Stimulated activated CD8-positive, alpha-beta memory T cell treated with anti-CD3 and anti-CD28 coated beads, Interleukin-4, amount 100 ng/mL, for 24 hours (primary cell): ENCODE measurements around the gene KIF3A.
A peak's percentile ranks its signal among the peaks of the same experiment; 100 is the strongest.

Source experiments
- DNase-seq: peaks from one replicate; pipeline ENCODE4 v3.0.0-alpha.2; 2020; ENCODE audit warnings: low read depth

Gene KIF3A

DNA sequence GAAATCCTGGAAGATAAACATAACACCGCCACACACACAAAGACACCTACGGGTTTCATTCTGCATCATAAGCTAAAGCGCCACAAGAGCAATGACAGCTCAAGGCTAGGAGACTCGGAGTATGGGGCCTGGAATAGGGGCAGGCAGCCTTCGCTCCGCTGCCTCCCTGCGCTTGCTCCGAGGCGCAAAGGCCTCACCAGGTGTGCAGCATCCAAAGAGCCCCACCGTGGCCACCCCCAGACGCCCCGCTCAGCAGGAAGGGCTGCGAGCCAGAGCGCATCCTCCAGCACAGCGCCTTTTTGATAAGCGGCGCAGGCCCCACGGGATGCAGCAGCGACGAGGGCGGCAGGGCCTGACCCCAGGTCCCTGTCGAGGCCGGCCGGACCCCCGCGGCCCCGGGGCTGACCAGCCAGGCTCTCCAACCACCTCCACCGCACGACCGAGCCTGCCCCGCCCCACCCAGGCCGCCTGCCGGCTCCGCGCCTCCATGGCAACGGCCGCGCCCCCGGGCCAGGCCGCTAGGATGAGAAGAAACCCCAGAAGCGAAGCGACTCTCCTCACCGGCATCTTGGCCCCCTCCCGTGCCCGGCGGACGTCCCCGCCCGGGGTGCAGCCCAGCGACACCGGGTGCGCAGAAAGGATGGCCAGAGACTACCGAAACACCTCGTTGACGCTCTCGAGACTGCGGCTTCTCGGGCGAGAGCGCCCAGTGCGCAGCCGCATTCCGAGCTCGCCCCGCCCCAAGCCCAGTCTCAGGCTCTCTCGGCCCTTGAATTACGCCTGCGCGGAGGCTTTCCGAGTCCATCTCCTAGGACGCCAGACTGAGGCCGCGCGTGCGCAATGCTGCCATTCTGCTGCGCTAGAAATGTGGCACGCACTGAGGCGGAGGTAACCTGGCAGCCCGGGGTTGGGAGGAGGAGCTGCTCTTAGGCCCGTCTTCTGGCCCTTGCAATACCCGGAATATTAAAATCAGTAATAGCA is at the start of gene KIF3A:
Gene KIF3A, minus strand, starts transcription at position 694 of the 981 bp plus-strand sequence. Its CDS starts 127 bp downstream, at position 567.
- peak; percentile 99 for DNase-seq

DNA sequence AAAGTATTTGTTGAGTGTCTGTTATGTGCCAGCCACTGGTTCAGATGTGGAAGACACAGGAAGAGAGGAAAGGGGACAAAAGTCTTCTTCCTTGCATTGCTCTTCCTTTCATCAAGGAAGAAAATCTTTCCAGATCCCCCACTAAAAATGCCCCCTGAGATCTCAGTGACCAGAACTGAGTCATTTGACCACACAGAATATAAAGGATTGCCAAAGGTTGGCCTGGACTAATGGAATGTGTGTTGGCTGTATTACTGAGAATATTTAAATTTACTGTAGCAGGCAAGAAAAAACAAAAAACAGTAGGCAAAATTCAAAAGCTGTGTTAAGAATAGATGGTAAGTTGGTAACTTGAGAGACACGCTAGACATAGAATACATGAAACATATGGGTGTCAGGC is 49.7 kb upstream of the KIF3A start:
- DNase-seq = no peak

DNA sequence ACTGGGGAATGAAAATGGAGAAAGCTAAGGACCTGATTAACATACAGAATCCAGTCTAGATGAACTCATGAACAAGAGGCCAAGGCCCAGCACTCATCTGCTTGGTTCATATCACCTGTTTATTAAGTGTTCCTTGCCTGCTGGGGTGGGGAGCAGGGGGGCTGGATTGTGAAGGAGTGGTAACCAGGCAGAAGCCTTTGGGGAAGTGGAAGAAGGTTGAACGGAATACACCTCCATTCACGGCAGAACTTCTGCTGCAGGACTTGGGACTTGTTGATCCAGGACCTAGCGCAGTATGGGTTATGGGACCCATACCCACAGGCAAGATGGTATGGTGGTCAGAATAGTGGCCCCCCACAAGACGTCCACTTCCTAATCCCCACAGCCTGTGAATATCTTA is 48.5 kb upstream of the KIF3A start:
- DNase-seq = no peak

DNA sequence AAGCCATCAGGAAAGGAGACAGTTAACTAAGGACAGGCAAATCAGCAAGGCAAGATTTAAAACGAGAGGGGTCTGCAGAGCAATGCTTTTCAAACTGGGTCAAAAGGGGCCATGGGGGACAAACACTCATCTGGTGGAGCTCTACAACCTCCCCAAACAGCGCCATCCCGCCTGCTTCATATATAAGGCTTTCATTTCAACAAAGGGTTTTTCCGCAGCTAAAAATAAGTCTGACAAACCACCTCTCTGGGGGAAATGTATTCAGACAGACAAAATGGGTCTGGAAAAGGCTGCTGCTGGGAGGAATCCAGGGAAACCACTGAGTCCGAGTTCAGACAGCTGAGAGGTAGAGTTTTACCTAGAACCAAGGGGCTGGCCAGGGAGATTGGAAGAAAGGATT is 48.0 kb upstream of the KIF3A start:
- no peak for DNase-seq

DNA sequence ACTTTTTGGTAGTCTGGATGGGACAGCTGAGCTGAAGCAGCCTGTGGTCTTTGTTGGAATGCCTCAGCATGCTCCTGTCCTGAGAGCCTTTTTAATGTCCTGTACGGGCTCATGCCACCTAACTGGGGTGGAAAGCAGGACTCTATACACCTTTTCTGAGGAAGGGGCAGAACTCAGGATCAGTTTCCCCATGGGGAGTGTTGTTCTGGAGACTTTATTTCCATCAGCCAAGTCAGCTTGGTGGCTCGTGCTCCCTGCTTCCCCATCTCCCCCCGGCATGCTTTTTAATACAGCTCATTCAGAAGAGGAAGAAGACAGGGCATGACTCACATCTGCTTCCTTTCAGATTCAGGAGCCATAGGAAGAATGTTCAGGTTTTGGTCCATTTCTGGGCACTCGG is 44.8 kb upstream of the KIF3A start:
- no peak for DNase-seq

DNA sequence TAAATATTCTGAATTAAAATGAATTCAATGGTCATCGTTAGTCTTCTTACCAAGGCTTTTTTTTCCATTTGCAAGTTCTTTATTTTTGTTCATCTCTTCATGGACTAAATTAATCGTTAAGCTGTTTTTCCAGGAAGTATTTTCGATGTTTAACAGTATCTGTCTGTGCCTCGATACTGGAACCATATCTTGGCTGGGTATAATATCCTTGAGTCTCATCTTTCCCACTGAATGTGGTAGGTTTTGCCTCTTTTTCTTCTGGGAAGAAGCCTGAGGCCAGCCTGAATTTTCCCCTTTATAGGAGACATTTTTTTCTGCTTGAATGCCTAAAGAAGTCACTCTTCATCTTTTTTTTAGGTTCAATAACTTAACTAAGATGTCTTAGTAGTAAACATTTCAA is 43.7 kb upstream of the KIF3A start:
- no peak for DNase-seq

DNA sequence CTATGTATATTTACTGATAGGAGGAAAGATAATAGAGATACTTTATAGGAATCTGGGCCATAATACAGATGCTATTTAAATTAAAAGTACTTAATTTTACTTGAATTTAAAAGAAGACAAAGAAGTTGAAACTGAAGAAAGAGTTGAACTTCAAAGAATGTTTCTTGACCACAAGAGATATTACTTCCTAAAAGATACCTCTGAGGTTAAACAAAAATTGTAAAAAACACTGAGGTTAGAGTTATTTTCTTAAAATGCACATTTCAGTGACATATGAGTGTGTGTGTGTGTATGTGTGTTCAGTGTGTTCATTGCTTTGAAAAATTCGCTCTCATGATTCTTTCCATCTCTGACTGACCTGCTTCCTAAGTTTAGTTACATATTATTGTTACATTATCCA is 43.2 kb upstream of the KIF3A start:
- no peak for DNase-seq

DNA sequence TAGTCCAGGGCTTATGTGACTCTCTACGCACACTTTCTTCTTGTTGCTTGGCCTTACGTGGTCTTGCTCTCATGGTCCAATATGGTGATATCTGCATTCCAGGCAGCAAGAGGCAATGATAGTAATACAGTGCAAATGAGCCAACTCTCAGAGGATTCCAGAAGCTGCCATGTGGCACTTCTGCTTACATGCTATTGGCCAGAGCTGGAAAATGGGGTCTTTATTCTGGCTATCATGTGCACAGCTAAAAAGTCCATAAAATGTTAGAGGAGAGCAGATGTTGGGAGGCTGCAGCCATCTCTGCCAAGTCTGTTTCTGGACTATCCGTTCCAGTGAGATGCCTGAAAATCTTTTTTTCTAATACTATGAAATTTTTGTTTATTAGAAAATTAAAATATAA is 42.6 kb upstream of the KIF3A start:
- DNase-seq = no peak

DNA sequence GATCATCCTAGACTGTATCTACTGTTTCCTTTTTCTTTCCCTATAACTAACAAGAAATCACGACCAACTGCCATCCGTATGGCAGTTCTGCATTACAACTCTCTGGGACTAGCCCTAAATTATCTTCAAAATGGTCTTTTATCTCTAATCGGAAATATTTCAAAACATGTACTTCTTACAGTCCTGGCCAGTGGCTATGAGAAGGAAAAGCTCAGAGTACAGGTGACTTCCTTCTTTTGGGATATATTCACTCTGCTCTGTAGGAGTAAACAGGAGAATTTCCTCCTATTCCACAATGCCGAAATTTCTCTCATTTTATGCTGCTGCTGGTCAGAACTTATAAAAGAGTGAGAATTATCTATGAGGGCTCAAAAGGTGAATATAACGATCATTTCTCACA is 41.5 kb upstream of the KIF3A start:
- DNase-seq = no peak

DNA sequence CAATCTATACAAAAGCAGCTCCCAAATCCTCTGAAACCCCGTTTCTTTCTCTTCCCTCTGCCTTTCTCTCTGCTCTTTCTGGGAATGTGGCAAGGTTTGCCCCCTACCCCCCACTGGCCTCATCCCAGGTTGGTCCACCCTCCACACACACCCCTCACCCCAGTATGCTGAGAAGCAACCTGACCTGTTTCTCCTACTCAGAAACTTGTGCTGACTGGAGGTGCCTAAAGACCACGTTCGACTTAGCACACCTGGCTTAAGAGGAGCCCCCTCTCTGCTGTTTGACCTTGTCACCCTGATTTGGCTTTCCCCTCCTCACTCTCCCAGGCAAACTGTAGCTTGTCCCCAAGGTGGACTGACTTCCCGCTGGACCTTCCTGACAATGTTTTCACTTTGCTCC is 40.8 kb upstream of the KIF3A start:
- no peak for DNase-seq

DNA sequence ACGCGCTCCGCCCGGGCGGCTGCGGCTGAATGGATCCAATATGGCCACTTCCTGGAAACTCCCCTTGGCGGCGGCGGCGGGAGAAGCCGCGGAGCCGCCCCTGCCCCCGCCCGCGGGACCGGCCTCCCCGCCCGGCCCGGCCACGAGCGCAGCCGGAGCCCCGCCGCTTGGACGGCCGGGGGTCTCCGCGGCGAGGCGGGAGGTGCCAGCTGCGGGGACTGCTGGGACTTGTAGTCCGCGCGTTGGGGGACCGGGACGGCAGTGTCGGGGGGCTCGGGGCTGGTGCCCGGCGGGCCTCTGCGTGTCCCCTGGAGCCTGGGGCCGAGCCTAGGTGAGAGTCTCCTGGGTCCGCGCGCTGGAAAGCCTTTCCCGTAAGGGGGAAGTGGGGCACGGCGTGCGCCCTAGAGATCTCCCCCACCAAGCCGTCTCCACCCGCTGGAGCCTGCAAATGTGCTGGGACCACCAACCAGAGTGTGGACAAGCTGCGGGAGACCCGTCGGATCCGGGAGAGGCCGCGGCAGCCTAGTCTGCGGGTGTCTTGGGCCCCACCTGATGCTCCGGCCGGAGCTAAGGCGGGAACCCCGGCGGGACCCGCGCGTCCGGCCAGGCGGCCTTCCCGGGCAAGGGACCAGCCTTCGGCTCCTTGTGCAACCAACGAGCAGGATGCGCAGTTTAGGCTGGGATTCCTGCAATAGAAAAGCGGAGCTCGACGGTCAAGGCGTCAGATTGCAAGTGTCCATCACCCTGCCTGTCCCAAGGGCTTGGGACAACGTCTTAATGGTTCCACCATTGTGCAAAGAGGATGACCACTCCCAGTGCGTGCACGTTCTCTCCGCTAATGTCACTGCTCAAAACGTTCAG is 40.1 kb upstream of the KIF3A start, which contains the start of gene SEPTIN8:
Gene SEPTIN8, minus strand, starts transcription at position 31 of the 861 bp plus-strand sequence. CDS start 102 bp downstream, outside the sequence.
- DNase-seq = peak; percentile 9

DNA sequence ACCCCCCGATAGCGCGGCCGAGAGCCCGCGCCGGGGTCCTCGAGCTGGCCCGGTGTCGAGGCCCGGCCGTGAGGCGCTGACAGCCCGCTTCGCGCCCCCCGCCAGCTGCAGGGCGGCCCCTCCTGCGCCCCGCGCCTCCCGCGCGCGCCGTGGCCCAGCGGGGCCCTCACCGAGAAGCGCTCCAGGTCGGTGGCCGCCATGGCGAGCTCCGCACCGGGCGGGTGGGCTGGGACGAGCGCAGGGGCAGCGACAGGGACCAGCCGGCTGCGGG is 39.5 kb upstream of the KIF3A start:
- no peak for DNase-seq

DNA sequence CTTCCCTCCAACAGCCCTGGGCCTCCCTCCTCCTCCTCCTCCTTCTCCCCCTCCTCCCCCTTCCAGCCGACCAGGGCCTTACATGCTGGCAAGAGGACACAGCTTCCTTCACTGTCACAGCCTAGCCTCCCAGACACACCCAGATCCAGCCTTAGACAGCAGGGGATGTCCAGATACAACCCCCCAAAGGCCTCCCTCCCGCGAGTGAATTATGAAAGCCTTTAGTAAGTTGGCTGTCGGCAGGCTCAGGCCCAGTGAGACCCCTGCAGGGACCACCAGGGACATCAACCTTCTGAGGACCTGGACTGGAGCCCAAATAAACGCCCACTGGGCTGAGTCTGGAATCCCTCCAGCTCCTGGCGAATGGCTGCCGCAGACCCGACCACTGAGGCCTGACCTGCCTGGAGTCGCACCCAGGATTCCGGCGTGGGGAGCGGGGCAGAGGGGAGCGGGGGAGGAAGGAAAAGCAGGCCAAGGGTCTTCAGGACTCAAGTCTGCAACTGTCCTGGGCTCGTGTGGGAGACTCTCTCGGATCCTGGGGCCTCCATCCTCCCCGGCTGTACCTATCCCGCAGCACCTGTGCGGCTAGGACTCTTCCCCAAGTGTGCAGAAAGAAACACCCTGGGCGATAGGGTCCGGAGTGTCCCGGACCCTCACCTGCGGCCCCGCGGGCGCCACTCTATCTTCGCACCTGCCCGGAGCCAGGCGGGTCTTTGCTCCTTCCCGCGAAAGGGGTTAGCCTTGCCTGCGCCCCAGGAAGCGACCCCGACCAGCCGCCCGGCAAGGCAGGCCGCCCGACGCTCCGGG is 39.0 kb upstream of the KIF3A start:
- no peak for DNase-seq

DNA sequence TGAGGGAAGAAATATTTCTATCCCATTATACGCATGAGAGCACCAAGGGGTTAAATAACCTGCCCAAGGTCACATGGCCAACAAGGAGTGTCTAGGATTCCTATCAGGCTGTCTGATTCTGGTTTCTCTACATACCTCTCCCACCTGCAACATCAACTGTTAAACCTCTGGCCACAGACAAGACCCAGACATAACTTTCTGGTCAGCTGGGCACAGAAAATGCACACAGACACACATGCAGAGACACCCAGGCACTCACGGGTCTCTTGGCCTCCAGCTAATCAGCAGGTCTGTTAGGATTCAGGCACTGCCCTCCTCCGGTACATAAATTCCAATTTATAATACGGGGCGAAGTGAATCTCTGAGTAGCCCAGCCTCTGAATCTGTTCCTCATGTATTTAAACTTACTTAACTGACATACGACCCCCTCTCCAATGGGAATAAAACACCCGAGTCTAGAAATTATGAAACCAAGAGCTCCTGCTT is 38.2 kb upstream of the KIF3A start:
- no peak for DNase-seq

DNA sequence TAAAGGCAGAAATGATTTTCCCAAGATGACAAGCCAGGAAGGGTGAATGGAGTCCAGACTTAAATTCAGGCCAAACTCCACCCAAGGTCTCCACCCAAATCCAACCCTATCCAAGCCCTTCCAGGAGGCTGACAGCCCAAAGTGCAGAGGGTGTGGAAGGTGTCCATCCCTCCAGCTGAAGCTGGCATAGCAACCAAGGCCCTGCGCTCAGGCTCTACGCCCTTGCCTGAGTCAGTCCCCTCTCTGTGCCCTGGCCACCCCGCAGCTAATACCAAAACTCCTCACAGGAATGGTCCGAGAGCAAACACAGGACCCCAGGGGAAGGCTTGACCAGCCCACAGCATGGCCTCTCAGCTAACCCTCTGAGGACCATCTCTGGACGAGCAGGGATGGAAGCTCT is 37.5 kb upstream of the KIF3A start:
- DNase-seq = no peak

DNA sequence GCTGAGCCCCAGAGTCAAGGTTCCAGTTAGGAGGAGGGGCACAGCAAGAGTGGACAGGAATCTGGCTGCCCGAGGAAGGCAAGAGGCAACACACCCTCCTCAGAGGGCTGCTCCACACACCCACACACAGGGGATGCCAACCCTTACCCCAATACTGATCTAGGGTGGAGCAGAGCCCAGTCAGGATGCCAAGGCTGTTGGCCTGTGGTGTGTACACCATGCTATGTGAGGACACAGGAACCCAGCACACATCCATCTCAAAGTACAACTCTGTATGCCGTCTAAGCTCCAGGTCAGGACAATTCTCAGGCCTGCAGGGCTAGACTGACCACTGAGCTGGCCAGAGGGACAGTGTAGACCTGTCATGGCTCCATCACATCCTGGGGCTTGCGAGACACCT is 37.1 kb upstream of the KIF3A start:
- DNase-seq = no peak

DNA sequence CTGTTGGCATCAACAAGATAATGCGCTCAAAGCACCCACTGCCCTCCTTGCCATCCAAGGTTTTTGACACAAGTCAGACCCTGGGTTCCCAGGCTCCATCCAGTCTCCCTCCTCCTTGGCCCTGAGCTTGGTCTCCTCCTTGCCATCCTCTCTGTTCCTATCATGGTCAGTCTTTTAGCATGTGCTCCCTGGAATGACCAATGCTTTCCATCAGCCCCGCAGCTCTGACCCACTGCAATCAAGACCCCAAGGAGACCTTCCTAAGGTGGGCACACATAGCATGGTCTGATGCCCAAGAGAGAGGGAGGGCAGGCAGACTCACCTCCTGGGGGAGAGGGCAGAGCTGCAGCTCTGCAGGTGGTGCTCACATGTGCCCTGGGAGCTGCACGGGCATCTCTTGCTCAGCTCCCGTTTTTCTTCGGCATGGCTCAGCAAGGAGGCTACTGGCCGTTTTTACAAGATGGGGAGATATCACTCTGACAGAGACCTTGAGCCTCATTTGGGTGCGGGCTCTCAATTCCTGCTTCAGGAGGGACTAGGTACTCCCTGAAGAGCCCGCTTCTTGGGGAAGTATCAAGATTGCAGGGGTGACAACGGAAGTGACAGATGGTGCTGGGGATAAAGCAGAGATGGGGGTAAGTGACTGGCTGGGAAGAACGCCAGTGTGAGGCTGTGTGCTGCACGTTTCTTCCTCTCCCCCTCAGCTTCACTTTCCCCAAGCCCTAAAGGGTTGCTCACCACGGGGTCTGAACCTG is 36.4 kb upstream of the KIF3A start:
- DNase-seq = no peak

DNA sequence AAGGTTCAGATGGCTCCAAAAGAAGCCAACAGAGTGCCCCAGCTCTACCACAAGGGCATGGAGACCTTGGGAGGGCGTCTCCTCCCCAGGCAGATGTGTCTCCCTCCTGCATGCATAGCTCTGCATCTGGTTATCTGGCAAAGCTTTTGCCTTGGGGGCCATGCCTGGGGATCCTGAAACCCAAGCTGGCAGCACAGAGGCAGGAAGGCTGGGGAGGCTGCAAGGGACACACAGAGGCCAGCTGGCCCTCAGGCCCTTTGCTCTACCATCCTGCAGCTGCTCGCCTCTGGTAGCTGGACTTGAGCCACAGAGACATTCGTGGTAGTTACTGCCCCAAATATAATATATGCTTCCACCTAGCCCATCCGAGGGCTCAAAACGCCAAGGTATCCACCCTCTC is 35.8 kb upstream of the KIF3A start:
- no peak for DNase-seq

DNA sequence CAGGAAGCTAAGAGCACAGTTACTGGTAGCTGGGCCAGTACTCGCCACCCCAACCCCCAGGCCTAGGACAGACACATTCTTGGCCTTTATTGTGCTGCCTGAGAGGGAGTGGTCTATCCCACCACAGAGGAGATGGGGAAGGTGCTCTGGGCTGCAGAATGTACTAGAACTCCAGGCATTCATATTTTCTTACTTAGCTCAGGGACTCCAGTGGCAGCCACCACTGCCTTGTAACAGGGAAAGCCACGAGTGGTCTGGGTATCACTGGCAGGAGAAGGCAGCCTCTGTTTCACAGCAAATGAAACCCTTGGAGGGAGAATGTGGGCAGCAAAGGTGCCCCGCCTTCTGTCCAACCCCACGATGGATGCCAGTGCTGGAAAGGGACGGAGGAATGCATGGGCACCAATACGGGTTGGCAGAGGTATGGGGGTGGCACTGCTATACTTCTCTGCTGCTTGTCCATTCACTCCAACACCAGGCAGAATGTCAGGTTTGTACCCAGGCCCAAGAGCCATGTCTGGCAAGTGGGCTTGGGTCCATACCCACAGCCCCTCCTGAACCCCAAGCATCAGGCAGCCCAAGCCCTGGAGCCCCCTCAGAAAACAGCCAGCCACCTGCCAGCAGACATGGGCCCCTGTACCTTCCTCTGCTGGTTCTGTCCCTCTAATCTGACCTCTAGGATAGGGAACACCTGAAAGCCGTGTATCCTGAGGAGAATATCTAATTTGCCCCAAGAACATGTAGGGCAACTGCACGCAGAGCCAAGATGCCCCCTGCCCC is 35.1 kb upstream of the KIF3A start:
- no peak for DNase-seq

DNA sequence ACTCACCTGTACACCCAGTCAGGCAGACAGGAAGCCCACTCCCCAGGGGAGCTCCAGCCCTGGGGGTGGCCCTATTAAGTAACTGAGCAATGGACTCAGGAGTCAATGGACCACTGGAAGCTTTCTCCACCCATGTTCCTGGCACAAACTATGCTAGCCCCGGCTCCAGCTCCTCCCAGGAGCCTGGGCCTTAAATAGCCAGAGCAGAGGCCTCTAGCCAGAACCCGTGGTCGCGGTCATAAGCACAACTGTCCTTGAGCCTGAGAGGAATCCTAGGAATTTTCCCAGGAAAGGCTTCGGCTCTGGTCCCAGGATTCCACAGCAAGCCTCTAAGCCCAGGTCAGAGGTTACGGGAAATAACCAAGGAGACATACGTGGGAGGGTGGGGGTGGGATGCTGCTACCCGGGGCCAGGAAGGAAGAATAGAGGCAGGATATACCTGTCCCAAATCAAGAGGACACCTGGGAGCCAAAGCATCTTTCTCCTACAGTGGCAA is 34.2 kb upstream of the KIF3A start:
- no peak for DNase-seq
